Liver (tissue), 9 donors: ENCODE data around the gene WDR26. TPM values are rescaled to one million over a fixed set of nuclear protein-coding genes. Genes with fewer than 3 reads are reported as not detected.
A peak's percentile ranks its signal among the peaks of the same experiment; 100 is the strongest.

Experiments
- DNase-seq: peaks from one replicate; pipeline ENCODE4 v3.0.0-alpha.2; 2017; ENCODE audit warnings: low spot score
- H3K27ac ChIP-seq, 2 donors: one replicate each; pipeline ENCODE4 v1.7.0; 2013; ENCODE audit warnings: inconsistent platforms in 2 of 2, low read length in 2 of 2, control low read depth in 1 of 2, low read depth in 1 of 2, mild to moderate bottlenecking in 1 of 2
- H3K27me3 ChIP-seq, 4 donors: one replicate each; pipeline versions ENCODE4 v1.6.1 to v1.7.0; 2013; ENCODE audit warnings: low read length in 3 of 4, inconsistent platforms in 1 of 4, mild to moderate bottlenecking in 1 of 4, moderate library complexity in 1 of 4; ENCODE audit not compliant: control insufficient read depth in 4 of 4, insufficient read depth in 4 of 4
- H3K36me3 ChIP-seq, 4 donors: one replicate each; pipeline versions ENCODE4 v1.6.1 to v1.7.0; 2013; ENCODE audit warnings: low read length in 3 of 4, mild to moderate bottlenecking in 3 of 4, low read depth in 1 of 4, moderate library complexity in 1 of 4; ENCODE audit not compliant: control insufficient read depth in 4 of 4, insufficient read depth in 3 of 4
- H3K4me1 ChIP-seq, 4 donors: one replicate each; pipeline versions ENCODE4 v1.6.1 to v1.7.0; 2013; ENCODE audit warnings: low read length in 3 of 4, mild to moderate bottlenecking in 3 of 4, moderate library complexity in 1 of 4; ENCODE audit not compliant: control insufficient read depth in 4 of 4, insufficient read depth in 4 of 4
- H3K4me3 ChIP-seq, 3 donors: one replicate each; pipeline versions ENCODE4 v1.6.1 to v1.7.0; 2013; ENCODE audit warnings: low read length in 3 of 3, control low read depth in 1 of 3, low read depth in 1 of 3, mild to moderate bottlenecking in 1 of 3
- H3K9ac ChIP-seq, 2 donors: one replicate each; pipeline ENCODE4 v1.7.0; 2013; ENCODE audit warnings: low read length in 2 of 2, mild to moderate bottlenecking in 2 of 2, moderate library complexity in 2 of 2, control low read depth in 1 of 2, low read depth in 1 of 2
- H3K9me3 ChIP-seq, 4 donors: one replicate each; pipeline versions ENCODE4 v1.6.1 to v1.7.0; 2013; ENCODE audit warnings: low read length in 3 of 4; ENCODE audit not compliant: control insufficient read depth in 4 of 4
- EGR1 ChIP-seq, 2 donors: IDR thresholded peaks; 2 replicates each; pipeline ENCODE4 v1.6.1; 2016 to 2018; ENCODE audit warnings: antibody characterized with exemption in 2 of 2, low read depth in 2 of 2
- FOXA1 ChIP-seq: IDR thresholded peaks from 2 replicates; pipeline ENCODE4 v1.6.1; 2016; ENCODE audit warnings: antibody characterized with exemption
- HNF4A ChIP-seq, 2 donors: conservative IDR thresholded peaks; 2 replicates each; pipeline ENCODE4 v1.6.1; 2016; ENCODE audit warnings: antibody characterized with exemption in 2 of 2, mild to moderate bottlenecking in 2 of 2
- HNF4G ChIP-seq: IDR thresholded peaks from 2 replicates; pipeline ENCODE4 v1.6.1; 2016; ENCODE audit warnings: antibody characterized with exemption
- NR2F2 ChIP-seq: IDR thresholded peaks from 2 replicates; pipeline ENCODE4 v1.6.1; 2016; ENCODE audit warnings: antibody characterized with exemption
- RAD21 ChIP-seq, 2 donors: IDR thresholded peaks; 2 replicates each; pipeline ENCODE4 v1.6.1; 2016; ENCODE audit warnings: antibody characterized with exemption in 2 of 2, mild to moderate bottlenecking in 2 of 2
- WGBS: extraction: QIAGEN DNeasy Blood & Tissue Kit; methylation state at CpG from one replicate; pipeline ENCODE4 v1.1.7; 2013; 5-methylcytosine and 5-hydroxymethylcytosine counted together
- polyA plus RNA-seq, 2 donors: library from polyadenylated mRNA; stranded (reverse) in 1 of 2; unstranded in 1 of 2; fragments of 200-250 nt in 1 of 2; fragments of >200 nt in 1 of 2; fragmentation: Nextera tagmentation in 1 of 2; extraction: Ambion mirVana in 1 of 2; gene quantifications; one replicate each; pipeline versions ENCODE4 v1.2.1 to v1.2.3, GENCODE V29; 2013 to 2015
- total RNA-seq, 2 donors: library from RNA; depleted of rRNA; stranded (reverse); fragments of >200 nt; gene quantifications; one replicate each; pipeline ENCODE4 v1.2.3, GENCODE V29; 2014
- TF ChIP-seq, protein P1 (sequence below): IDR thresholded peaks from 2 replicates; pipeline ENCODE4 v1.6.1; 2016; ENCODE audit warnings: antibody characterized with exemption
- TF ChIP-seq, protein P2 (sequence below): IDR thresholded peaks from 2 replicates; pipeline ENCODE4 v1.6.1; 2016; ENCODE audit warnings: antibody characterized with exemption, mild to moderate bottlenecking
- TF ChIP-seq, protein P3 (sequence below): fragments of 150-350 bp; IDR thresholded peaks from 2 replicates; pipeline ENCODE4 v1.5.1; 2017; ENCODE audit warnings: improper control_type of control experiment, low read depth, low read length; ENCODE audit not compliant: missing input control
- donor health status: healthy.
- donor health status: healthy.
- donor health status: healthy.
- donor health status: healthy.
- donor health status: healthy.

WDR26 gene
- total and polyA plus RNA-seq, 4 donors, result 9.4 to 119 (median 34.9) TPM

DNA sequence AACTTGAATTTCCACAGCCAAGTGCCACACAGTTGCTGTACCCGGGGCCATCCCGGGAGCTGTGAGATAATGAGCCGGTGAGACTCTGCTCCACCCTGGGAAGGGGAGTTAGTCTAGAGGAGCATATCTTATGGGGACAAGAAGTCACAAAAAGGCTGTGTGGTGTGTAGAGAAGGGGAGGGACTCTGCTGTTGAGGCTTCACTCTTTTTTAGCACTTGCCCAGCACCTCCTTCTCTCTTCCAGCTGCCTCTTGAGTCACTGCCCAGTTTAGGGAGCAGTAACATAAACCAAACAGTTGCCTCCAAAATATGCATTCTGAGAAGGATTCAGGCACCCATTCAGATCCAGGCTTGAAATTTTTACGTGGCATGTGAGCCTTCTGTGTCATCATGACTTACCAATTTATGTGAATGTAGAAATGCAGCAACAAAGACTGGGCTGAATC lies 744 bp upstream of the WDR26 start:
- no peaks in the 10 kb centered on the region for H3K27me3 ChIP-seq
- WGBS, result under 1% methylated on average over 4 of the region's 4 CpGs
- H3K9me3 ChIP-seq, result no peaks in the 10 kb centered on the region
- H3K9ac ChIP-seq, result peak overlapping the region; percentile 83 to 93
- H3K4me1 ChIP-seq, result peaks cover 1 to 45% (median 31%) of the 10 kb centered on the region in 4 donors
- DNase-seq, result peak; percentile 62
- H3K36me3 ChIP-seq, result peaks cover 0 to 1% (median 0%) of the 10 kb centered on the region in 4 donors
- TF ChIP-seq, protein P1, sequence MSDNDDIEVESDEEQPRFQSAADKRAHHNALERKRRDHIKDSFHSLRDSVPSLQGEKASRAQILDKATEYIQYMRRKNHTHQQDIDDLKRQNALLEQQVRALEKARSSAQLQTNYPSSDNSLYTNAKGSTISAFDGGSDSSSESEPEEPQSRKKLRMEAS, result no peak
- TF ChIP-seq, protein P2, sequence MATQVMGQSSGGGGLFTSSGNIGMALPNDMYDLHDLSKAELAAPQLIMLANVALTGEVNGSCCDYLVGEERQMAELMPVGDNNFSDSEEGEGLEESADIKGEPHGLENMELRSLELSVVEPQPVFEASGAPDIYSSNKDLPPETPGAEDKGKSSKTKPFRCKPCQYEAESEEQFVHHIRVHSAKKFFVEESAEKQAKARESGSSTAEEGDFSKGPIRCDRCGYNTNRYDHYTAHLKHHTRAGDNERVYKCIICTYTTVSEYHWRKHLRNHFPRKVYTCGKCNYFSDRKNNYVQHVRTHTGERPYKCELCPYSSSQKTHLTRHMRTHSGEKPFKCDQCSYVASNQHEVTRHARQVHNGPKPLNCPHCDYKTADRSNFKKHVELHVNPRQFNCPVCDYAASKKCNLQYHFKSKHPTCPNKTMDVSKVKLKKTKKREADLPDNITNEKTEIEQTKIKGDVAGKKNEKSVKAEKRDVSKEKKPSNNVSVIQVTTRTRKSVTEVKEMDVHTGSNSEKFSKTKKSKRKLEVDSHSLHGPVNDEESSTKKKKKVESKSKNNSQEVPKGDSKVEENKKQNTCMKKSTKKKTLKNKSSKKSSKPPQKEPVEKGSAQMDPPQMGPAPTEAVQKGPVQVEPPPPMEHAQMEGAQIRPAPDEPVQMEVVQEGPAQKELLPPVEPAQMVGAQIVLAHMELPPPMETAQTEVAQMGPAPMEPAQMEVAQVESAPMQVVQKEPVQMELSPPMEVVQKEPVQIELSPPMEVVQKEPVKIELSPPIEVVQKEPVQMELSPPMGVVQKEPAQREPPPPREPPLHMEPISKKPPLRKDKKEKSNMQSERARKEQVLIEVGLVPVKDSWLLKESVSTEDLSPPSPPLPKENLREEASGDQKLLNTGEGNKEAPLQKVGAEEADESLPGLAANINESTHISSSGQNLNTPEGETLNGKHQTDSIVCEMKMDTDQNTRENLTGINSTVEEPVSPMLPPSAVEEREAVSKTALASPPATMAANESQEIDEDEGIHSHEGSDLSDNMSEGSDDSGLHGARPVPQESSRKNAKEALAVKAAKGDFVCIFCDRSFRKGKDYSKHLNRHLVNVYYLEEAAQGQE, result no peak
- no peak for TF ChIP-seq HNF4A (conservative IDR thresholded peaks at IDR 0.05)
- no peak for TF ChIP-seq EGR1 (IDR thresholded peaks at IDR 0.05; ENCODE audit: low read depth in 2 of 2)
- no peak for TF ChIP-seq RAD21 (IDR thresholded peaks at IDR 0.05)
- TF ChIP-seq NR2F2, result no peak
- TF ChIP-seq HNF4G, result no peak
- TF ChIP-seq, protein P3, sequence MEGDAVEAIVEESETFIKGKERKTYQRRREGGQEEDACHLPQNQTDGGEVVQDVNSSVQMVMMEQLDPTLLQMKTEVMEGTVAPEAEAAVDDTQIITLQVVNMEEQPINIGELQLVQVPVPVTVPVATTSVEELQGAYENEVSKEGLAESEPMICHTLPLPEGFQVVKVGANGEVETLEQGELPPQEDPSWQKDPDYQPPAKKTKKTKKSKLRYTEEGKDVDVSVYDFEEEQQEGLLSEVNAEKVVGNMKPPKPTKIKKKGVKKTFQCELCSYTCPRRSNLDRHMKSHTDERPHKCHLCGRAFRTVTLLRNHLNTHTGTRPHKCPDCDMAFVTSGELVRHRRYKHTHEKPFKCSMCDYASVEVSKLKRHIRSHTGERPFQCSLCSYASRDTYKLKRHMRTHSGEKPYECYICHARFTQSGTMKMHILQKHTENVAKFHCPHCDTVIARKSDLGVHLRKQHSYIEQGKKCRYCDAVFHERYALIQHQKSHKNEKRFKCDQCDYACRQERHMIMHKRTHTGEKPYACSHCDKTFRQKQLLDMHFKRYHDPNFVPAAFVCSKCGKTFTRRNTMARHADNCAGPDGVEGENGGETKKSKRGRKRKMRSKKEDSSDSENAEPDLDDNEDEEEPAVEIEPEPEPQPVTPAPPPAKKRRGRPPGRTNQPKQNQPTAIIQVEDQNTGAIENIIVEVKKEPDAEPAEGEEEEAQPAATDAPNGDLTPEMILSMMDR, result no peak
- no peak for TF ChIP-seq FOXA1
- H3K27ac ChIP-seq, result peak overlapping the region; percentile 84 to 98
- H3K4me3 ChIP-seq, result peak overlapping the region; percentile 92 to 99 (median 96)

DNA sequence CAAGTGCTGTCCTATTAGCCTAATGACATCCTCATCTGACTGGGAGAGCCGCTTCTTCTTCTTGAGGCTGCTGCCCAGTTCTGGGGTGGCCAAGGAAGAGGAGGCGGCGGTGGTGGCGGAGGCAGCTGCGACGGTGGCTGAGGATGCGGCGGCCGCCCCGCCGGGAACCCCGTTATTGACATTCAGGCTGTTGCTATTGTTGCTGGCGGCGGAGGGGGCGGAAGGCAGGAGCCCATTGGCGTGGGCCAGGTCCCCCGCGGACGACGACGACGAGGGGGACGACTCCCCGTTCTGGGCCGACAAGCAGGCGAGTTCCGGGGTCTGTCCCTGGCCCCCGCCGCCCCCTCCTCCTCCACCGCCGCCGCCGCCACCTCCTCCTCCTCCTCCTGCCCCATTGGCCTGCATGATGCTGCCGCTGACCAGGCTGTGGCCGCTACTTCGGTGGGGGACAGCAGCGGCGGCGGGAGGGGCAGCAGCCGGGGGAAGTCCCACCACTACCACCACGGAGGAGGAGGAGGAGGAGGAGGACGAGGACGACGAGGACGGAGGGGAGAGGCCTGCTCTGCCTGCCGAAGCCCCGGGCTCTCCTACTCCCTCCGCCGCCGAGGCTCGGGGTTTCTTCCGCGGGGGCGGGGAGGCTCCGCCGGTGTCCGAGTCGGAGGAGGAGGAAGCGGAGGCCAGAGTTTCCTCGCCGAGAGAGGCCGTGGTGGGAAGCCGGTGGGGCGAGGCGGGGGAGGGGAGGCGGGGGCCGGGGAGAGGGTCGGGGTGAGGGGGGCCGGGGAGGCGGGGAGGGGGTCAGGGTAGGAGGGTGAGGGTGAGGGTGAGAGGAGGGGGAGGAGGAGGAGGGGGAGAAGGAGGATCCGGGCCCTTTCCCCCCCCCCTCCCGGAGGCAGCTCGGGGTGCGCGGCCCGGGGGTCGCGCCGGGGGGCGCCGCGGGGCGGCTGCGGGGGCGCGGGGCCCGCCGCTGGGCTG lies 610 bp downstream of the WDR26 start:
- peak overlapping the region; percentile 92 to 98 for H3K27ac ChIP-seq
- H3K4me3 ChIP-seq, result peak overlapping the region; percentile 84 to 99 (median 90)
- H3K27me3 ChIP-seq, result no peaks in the 10 kb centered on the region
- peak overlapping the region in 1 of 2 donors; percentile 56 for H3K9ac ChIP-seq
- DNase-seq, result peak; percentile 64
- peaks cover 1 to 50% (median 38%) of the 10 kb centered on the region in 4 donors for H3K4me1 ChIP-seq
- WGBS, result 1% methylated on average over 82 of the region's 88 CpGs
- no peak for TF ChIP-seq RAD21 (IDR thresholded peaks at IDR 0.05)
- TF ChIP-seq, protein P2, result peak; percentile 41
- no peaks in the 10 kb centered on the region for H3K36me3 ChIP-seq
- H3K9me3 ChIP-seq, result no peaks in the 10 kb centered on the region
